Measurements from ENCODE around the gene RIOK1.

Gene RIOK1

DNA sequence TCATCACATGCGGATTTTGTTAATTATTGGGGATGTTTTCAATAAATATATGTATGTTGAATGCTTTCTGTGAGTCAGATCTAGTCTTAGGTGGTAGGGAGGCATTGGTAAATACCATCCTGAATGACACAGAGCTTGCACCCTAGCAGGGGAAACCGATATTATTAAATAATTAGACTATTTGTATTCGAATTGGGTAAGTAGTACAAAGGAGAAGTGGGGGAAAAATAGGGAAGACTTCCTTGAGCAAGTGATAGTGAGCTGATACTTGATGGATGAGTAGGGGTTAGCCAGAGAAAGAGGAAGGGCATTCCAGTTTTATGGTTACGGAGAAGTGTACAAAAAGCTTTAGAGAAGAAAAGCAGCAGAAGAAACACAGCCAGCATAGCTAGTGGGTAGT is 1.5 kb downstream of the RIOK1 start:
- no peak for DNase-seq (ENCODE audit: extremely low read depth, low read depth)

GRCh38 chr6:7392402-7392801 is 2.8 kb downstream of the RIOK1 start:
- TF ChIP-seq, protein P1, sequence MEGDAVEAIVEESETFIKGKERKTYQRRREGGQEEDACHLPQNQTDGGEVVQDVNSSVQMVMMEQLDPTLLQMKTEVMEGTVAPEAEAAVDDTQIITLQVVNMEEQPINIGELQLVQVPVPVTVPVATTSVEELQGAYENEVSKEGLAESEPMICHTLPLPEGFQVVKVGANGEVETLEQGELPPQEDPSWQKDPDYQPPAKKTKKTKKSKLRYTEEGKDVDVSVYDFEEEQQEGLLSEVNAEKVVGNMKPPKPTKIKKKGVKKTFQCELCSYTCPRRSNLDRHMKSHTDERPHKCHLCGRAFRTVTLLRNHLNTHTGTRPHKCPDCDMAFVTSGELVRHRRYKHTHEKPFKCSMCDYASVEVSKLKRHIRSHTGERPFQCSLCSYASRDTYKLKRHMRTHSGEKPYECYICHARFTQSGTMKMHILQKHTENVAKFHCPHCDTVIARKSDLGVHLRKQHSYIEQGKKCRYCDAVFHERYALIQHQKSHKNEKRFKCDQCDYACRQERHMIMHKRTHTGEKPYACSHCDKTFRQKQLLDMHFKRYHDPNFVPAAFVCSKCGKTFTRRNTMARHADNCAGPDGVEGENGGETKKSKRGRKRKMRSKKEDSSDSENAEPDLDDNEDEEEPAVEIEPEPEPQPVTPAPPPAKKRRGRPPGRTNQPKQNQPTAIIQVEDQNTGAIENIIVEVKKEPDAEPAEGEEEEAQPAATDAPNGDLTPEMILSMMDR (IDR thresholded peaks at IDR 0.05; ENCODE audit: low read depth, low read length): no peak
- DNase-seq (ENCODE audit: extremely low read depth, low read depth): no peak

More for the DNA sequence above, 1.5 kb downstream of the RIOK1 start:
- TF ChIP-seq, protein P1 (IDR thresholded peaks at IDR 0.05; ENCODE audit: low read depth, low read length): no peak

GRCh38 chr6:7401075-7401474 is 11.5 kb downstream of the RIOK1 start:
- TF ChIP-seq, protein P1 (IDR thresholded peaks at IDR 0.05; ENCODE audit: low read depth, low read length): no peak

GRCh38 chr6:7402716-7403115 is 13.1 kb downstream of the RIOK1 start:
- DNase-seq (ENCODE audit: extremely low read depth, low read depth): no peak
- TF ChIP-seq, protein P1 (IDR thresholded peaks at IDR 0.05; ENCODE audit: low read depth, low read length): no peak

More at GRCh38 chr6:7401075-7401474, 11.5 kb downstream of the RIOK1 start:
- DNase-seq (ENCODE audit: extremely low read depth, low read depth): no peak

DNA sequence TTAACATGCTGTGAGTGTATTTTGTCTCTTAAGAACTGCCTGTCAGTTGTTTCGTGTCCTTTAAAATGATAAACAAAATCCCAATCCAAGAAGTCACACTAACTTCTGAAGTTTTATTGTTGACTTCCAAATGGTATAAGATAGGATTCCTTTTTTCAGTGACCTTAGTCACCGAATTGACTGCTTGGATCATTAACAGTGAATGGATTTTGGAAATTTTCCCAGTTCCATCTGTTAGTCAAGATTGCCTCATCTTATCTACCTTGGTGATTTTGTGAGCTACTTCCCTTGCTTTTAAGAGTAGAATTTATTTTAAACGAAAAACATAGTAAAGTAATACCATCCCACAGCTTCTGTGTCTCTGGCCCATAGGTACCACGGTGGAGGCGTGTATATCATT is 14.9 kb downstream of the RIOK1 start:
- DNase-seq (ENCODE audit: extremely low read depth, low read depth): no peak
- TF ChIP-seq, protein P1 (IDR thresholded peaks at IDR 0.05; ENCODE audit: low read depth, low read length): no peak

- DNase-seq (ENCODE audit: extremely low read depth, low read depth): no peak
- TF ChIP-seq, protein P1 (IDR thresholded peaks at IDR 0.05; ENCODE audit: low read depth, low read length): no peak
Observed at GRCh38 chr6:7406743-7407142, 17.1 kb downstream of the RIOK1 start.

GRCh38 chr6:7409740-7410139 is 20.1 kb downstream of the RIOK1 start:
- TF ChIP-seq, protein P1 (IDR thresholded peaks at IDR 0.05; ENCODE audit: low read depth, low read length): no peak
- DNase-seq (ENCODE audit: extremely low read depth, low read depth): no peak
